Sigmoid colon (tissue), 4 donors: ENCODE results near the gene ALDH16A1.

Experiments used
- EP300 ChIP-seq, 4 donors: sonication (generic); formaldehyde crosslinking; IDR thresholded peaks; one replicate each; pipeline ENCODE4 v1.6.1; 2017; ENCODE audit warnings: antibody characterized with exemption in 4 of 4
- POLR2A ChIP-seq, 2 donors: fragments of 450-650 bp; IDR thresholded peaks; one replicate each; pipeline ENCODE4 v1.6.1; 2016; ENCODE audit warnings: antibody characterized with exemption in 2 of 2, mild to moderate bottlenecking in 2 of 2, moderate library complexity in 2 of 2
- POLR2AphosphoS5 ChIP-seq, 4 donors: sonication (generic); formaldehyde crosslinking; IDR thresholded peaks; one replicate each; pipeline ENCODE4 v1.6.1; 2017; ENCODE audit warnings: antibody characterized with exemption in 4 of 4
- TF ChIP-seq, protein P1 (sequence below), 4 experiments: fragments of 450-650 bp in 3 of 4; fragments of 200-600 bp in 1 of 4; IDR thresholded peaks; one replicate each; pipeline ENCODE4 v1.5.1; 2016 to 2019; ENCODE audit warnings: antibody characterized with exemption in 4 of 4, mild to moderate bottlenecking in 3 of 4, moderate library complexity in 2 of 4

DNA sequence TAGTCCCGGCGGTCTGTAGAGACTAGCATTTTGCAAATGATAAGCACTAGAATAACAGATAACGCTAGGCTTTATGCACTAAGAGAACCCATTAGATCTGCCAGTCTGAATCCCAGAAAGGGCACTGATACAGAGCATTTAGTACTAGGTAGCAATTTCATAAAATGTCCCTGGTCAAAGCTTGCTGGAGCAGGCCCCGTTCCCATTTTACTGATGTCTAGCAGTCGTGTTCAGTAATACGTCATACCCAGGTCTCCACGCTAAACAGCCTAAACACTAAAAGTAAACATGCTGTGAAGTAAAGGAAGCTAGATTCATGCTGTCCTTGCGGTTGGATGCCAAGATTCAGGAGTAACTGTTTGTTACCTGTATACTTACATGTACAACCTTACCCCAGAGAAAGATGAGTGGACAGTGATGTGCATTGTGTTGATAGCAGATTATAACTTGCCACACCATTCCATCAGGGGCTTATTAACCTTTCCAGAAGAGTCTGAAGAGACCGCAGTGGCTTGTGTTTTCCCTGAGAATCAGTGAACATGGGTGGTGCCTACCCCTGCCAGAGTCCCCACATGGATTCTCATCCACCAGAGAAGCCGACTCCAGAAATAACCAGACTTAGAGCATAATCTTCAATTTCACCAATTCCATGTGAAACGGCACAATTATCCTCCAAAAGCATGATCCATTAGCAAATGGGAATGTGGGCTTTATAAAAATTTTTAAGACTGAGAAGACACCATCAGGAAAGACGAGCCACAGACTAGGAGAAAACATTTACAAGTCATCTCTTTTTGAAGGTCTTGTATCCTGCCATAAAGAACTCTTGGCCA lies 39.8 kb downstream of the ALDH16A1 start:
- TF ChIP-seq, protein P1, sequence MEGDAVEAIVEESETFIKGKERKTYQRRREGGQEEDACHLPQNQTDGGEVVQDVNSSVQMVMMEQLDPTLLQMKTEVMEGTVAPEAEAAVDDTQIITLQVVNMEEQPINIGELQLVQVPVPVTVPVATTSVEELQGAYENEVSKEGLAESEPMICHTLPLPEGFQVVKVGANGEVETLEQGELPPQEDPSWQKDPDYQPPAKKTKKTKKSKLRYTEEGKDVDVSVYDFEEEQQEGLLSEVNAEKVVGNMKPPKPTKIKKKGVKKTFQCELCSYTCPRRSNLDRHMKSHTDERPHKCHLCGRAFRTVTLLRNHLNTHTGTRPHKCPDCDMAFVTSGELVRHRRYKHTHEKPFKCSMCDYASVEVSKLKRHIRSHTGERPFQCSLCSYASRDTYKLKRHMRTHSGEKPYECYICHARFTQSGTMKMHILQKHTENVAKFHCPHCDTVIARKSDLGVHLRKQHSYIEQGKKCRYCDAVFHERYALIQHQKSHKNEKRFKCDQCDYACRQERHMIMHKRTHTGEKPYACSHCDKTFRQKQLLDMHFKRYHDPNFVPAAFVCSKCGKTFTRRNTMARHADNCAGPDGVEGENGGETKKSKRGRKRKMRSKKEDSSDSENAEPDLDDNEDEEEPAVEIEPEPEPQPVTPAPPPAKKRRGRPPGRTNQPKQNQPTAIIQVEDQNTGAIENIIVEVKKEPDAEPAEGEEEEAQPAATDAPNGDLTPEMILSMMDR (IDR thresholded peaks at IDR 0.05): no peak
- TF ChIP-seq POLR2A (IDR thresholded peaks at IDR 0.05): no peak
- TF ChIP-seq EP300 (IDR thresholded peaks at IDR 0.05): no peak
- TF ChIP-seq POLR2AphosphoS5 (IDR thresholded peaks at IDR 0.05): peak in 2 of 4 donors; percentile 34 to 48
